OCI-LY3 (cell line): Measurements from ENCODE around the gene ZNF337.

ENCODE experiments used
- EZH2phosphoT487 ChIP-seq: fragments of 200-600 bp; shearing (Covaris generic); IDR thresholded peaks from 2 replicates; pipeline ENCODE4 v1.6.1; 2018; ENCODE audit warnings: antibody characterized with exemption, mixed run types, low read depth
- TF ChIP-seq, protein P1 (sequence below): fragments of 200-600, 300-600 bp; sonication (generic); IDR thresholded peaks from 2 replicates; pipeline ENCODE4 v1.5.1; 2014; ENCODE audit warnings: antibody characterized with exemption, low read length, low read depth

- TF ChIP-seq, protein P1, sequence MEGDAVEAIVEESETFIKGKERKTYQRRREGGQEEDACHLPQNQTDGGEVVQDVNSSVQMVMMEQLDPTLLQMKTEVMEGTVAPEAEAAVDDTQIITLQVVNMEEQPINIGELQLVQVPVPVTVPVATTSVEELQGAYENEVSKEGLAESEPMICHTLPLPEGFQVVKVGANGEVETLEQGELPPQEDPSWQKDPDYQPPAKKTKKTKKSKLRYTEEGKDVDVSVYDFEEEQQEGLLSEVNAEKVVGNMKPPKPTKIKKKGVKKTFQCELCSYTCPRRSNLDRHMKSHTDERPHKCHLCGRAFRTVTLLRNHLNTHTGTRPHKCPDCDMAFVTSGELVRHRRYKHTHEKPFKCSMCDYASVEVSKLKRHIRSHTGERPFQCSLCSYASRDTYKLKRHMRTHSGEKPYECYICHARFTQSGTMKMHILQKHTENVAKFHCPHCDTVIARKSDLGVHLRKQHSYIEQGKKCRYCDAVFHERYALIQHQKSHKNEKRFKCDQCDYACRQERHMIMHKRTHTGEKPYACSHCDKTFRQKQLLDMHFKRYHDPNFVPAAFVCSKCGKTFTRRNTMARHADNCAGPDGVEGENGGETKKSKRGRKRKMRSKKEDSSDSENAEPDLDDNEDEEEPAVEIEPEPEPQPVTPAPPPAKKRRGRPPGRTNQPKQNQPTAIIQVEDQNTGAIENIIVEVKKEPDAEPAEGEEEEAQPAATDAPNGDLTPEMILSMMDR: no peak
- TF ChIP-seq EZH2phosphoT487: no peak
These were observed 66.7 kb downstream of the ZNF337 start for GRCh38 chr20:25629816-25630499.
